ENCODE data around the gene TBC1D22A.
"Not testable (repeated sequence)": the region's sequence is repeated elsewhere in the genome, so short reads cannot be mapped to it uniquely, and the experiment has no call there.

The TBC1D22A gene

GRCh38 chr22:47100646-47101200 lies 338.3 kb downstream of the TBC1D22A start:
- DNase-seq (ENCODE audit: low read depth, low spot score), result peak; percentile 69

- no peak for DNase-seq (ENCODE audit: low read depth, low spot score)
Observed at GRCh38 chr22:47101321-47101885, 339.0 kb downstream of the TBC1D22A start.

- no peak for DNase-seq (ENCODE audit: low read depth, low spot score)
Observed at GRCh38 chr22:47102081-47102480, 339.6 kb downstream of the TBC1D22A start.

- no peak for DNase-seq (ENCODE audit: low read depth, low spot score)
Observed at GRCh38 chr22:47102648-47103047, 340.2 kb downstream of the TBC1D22A start.

DNA sequence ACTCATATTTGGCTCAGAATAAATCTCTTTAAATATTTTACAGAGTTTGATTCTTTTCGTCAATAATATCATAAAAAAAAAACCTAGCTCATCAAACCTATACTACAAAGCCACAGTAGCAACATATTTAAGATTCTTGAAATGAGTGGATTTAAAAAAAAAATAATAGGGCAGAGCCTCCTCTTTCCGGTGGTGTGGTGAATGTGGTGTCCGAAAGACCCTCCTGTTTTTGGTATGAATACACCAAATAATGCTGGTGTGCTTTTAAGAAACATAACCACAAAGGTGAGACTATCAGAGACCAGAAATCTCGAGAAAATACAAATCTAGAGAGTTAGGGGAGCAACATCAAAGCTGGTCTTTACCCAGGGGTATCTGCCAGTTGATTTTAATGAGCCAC lies 342.6 kb downstream of the TBC1D22A start:
- no peak for DNase-seq (ENCODE audit: low read depth, low spot score)

DNA sequence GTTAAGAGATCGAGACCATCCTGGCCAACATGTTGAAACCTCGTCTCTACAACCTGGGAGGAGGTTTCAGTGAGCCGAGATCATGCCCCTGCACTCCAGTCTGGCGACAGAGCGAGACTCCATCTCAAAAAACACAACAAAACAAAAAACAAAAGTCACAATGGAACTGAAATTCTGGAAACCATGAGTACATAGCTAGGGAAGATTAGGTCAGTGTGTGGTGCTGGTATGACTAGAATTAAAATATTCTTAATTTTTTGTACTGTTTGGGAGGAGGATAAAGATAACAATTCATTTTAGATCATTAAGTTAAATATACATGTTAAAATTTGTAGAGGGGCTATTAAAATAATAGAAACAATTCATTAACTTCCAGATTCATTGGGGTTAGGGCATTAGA lies 344.4 kb downstream of the TBC1D22A start:
- DNase-seq (ENCODE audit: low read depth, low spot score), result no peak

- peak; percentile 69 for DNase-seq (ENCODE audit: low read depth, low spot score)
Observed at GRCh38 chr22:47107431-47107830, 345.0 kb downstream of the TBC1D22A start.

DNA sequence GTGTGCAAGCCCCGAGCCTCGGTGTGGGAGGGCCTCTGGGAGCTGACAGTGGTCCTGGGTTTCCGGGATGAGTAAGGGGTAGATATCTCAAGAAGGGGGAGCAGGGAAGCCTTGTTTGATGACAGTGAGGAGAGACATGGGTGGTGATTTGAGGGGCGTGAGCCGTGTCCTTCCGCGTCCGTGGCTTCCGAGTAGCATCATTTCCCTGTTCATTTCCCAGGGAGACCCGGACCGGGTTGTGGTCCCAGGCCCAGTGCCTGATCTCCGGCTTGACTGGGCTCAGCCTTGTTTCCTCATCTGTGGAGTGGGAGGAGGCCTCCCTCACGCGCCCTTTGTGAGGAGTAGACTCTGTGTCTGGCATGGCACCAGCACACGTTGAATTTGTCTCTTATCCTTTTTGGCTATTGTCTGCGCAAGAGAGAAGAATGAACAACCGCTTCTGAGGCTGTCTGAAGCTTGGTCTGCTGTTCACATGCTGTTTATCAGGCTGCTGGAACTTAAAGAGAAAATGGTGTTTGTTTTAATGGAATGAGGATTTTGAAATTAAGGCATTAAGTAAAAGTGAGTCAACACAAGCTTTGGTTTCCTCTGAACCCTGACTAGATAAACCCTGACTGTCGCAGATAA lies 348.5 kb downstream of the TBC1D22A start:
- no peak for DNase-seq (ENCODE audit: low read depth, low spot score)

DNA sequence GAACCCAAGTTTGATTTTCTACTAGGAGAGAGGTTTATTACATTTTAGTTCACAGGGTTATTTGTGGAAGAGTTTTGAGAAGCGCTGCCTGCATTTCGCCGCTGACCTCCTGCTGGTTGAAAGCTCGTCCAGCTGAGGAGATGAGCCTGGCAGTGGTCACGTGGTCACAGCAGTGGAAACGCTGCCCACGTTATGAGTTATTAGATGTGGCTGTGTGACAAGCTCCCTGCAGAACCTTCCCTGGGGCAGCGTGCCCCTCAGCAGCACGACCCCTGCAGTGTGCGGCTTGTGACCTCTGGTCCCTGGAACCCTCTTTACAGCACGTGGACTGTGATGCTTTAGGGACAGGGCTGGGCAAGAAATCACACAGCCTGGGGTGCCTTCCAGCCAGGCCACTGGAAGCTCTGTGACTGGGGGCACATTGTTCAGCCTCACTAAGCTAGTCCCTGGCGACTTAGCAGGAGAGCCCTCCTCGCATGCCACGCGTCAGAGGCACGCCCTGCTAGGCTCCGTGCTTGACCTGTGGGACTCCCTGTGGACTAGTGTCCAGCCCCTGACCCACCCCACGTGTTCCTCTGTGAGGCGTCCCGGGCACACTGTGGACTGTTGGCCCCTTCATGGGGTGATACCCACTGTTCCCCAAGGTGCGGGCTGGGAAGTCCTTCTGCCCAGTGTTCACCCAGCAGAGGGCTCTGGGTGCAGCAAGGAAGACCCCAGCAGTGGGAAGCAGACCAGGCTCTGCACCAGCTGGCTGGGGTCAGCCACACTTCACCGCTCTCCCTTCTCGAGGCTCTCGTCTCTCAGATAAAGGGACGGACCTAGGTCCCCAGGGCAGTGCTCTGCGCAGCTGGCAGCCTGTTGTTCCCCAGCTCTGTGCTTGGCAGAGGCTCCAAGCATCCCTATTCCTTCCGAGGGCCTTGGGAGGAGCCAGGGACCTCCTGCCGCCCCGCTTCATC lies 349.5 kb downstream of the TBC1D22A start:
- no peak for DNase-seq (ENCODE audit: low read depth, low spot score)

DNA sequence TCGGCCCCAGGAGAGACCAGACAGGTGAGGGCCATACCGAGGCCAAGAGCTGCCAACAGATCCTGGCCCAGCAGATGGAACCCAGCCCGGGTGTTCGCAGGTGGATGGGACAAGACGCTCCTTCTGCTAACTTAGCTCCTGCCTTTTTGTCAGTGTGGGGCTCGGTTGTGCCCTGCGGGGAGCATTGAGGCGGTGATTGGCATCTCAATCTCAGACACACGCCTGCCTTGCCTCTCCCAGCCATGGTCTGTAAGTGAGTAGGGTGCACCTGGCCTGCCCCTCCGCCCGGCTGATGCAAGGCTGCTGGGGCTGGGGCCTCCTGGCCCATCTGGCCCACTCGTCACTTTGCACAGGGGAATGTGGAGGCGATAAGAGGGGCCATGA lies 350.1 kb downstream of the TBC1D22A start:
- no peak for DNase-seq (ENCODE audit: low read depth, low spot score)

DNA sequence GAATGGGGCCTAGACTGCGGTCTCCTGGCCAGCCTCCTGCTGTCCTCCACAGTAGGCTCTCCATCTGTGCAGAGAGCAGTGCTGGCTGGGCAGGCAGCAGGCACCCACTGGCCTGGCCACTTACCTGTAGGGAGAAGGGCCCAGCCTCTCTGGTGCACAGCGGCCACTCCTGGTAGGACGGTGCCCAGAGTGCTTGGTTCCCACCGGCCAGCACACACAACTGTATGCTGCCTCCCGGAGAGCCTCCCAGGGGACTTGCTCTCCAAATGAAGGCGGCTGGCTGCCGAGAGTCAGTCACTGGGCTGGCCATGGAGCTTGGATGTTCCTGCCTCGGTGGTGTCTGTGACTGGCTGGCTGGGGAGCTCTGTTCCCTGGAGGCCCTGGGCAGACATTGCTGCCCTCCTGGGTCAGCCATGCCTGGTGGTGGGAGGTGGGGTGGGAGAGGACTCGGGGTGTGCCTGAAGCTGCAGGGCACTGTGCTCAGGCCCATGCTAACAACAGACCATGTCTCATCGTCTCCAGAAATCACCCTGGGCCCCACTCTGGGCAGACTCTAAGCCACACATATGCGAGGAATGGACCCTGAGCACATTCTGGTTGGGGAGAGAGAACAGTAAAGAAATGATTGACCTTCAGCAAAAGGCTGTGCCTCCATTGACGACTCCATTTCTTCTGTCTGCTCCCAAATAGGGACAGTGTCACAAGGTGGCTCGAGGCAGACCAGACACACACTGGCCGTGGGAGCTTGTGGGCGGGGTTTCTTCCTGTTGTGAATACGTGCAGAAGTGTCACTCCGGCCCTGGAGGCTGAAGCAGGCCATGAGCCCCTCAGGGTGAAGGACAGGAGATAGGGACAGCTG lies 350.8 kb downstream of the TBC1D22A start:
- DNase-seq (ENCODE audit: low read depth, low spot score), result no peak

GRCh38 chr22:47113853-47114415 lies 351.5 kb downstream of the TBC1D22A start:
- no peak for DNase-seq (ENCODE audit: low read depth, low spot score)

GRCh38 chr22:47114813-47115517 lies 352.5 kb downstream of the TBC1D22A start:
- DNase-seq (ENCODE audit: low read depth, low spot score), result no peak

DNA sequence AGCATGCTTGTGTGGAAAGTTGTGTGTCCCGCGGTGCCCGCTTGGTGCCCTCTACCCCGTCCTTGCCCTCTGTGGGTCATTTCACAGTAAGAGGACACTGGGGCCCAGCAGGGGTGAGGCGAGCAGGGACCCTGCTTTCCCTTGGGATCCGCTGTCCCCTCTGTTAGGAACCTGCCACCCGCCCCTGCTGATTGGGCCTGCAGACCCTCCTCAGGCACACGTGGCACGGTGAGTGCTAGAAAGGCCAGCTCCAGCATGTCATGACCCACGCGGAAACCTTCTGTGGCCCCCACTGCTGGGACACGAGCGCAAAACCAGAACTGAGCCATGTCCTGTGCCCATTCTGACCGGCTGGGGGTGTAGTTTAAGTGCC lies 353.1 kb downstream of the TBC1D22A start:
- no peak for DNase-seq (ENCODE audit: low read depth, low spot score)

DNA sequence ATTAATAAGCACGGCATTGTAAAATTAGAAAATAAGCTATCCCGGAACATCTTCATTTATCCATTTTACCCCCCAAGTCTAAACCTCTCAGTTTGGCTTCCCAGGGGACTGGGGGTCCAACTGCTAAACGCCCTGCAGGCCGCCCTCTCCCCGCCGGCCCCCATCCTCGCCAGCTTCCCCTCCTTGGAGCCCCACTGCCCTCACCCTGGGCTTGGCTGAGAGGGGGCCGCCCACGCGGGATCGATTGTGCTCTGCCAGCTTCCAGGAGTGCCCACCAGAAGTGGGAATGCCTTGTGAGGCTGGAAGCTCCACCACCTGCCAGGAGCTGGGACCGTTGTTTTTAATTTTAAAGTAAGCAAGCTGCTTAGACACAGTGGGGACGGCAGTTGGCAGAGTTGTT lies 353.5 kb downstream of the TBC1D22A start:
- no peak for DNase-seq (ENCODE audit: low read depth, low spot score)

- no peak for DNase-seq (ENCODE audit: low read depth, low spot score)
Observed at GRCh38 chr22:47116426-47117341, 354.2 kb downstream of the TBC1D22A start.

DNA sequence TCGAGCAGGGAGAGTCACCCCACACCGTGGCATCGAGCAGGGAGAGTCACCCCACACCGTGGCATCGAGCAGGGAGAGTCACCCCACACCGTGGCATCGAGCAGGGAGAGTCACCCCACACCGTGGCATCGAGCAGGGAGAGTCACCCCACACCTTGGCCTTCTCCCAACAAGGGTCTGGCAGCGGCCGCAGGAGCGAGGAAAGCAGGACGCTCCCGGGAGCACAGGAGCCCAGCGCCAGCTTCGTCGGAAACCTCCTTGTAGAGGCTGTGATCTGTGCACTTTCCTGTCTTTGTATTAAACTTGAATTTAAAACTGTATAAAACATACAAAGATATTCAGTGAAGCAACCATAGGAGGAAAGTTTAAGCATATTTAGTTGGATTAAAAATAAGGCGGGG lies 355.0 kb downstream of the TBC1D22A start:
- not testable (repeated sequence) for DNase-seq (ENCODE audit: low read depth, low spot score)

DNA sequence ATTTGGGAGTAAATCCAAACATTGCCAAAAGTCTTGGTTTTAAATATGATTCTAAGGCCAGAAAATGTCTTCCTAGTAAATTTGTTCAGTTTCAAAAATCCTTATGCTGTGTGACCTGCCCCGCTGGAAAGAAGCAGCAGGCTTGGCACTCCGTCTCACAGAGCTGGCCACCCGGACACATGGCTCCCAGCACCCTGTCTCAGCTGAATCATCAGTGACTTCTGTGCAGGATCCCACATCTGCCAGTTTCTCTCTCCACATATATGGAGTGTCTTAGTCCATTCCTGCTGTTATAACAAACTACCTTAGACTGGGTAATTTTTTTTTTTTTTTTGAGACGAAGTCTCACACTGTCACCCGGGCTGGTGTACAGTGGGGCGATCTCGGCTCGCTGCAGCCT lies 356.7 kb downstream of the TBC1D22A start:
- DNase-seq (ENCODE audit: low read depth, low spot score), result no peak

DNA sequence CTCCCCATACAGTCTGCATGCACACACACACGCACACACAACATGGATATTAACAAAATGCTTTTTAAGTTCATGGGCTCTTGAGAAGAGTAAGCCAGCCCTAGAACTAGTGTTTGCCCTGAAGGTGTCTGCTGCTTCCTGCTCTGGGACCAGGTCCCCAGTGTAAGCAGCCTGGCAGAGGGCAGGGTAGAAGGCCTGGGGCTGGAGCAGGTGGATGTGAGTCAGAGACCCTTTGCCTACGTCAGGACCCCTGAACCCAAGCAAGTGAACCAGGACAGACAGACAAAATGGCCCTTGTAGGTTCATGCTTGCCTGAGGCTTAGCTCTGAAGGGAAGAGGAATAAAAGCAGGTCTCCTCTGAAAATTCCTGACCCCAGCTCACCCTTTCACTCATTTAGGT lies 357.9 kb downstream of the TBC1D22A start:
- DNase-seq (ENCODE audit: low read depth, low spot score), result no peak

Data from astrocyte of the hippocampus (primary cell).